ENCODE results near the gene RARB.

DNA sequence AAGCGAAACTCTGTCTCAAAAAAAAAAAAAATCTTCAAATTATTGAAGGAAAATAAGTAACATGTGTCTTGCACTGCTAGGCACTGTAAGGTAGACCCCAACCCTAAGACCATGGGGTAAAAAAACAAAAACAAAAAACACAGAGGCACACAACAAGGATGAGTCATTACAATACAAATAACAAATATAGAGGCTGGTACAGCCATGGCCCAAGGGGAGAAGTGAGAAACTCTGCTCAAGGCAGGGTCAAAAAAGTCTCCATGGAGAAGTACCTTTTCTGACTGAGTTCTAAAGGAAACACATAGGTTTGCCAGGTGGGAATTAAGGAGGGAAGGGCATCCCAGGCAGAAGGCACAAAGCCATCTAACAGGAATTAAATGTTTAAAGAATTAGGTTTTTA, 182.1 kb downstream of the RARB start:
- TF ChIP-seq, protein P1, sequence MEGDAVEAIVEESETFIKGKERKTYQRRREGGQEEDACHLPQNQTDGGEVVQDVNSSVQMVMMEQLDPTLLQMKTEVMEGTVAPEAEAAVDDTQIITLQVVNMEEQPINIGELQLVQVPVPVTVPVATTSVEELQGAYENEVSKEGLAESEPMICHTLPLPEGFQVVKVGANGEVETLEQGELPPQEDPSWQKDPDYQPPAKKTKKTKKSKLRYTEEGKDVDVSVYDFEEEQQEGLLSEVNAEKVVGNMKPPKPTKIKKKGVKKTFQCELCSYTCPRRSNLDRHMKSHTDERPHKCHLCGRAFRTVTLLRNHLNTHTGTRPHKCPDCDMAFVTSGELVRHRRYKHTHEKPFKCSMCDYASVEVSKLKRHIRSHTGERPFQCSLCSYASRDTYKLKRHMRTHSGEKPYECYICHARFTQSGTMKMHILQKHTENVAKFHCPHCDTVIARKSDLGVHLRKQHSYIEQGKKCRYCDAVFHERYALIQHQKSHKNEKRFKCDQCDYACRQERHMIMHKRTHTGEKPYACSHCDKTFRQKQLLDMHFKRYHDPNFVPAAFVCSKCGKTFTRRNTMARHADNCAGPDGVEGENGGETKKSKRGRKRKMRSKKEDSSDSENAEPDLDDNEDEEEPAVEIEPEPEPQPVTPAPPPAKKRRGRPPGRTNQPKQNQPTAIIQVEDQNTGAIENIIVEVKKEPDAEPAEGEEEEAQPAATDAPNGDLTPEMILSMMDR (IDR thresholded peaks at IDR 0.05; ENCODE audit: poor library complexity, severe bottlenecking), result no peak
- no peak for TF ChIP-seq EZH2 (IDR thresholded peaks at IDR 0.05; ENCODE audit: borderline replicate concordance, insufficient read depth, low read length, poor library complexity, severe bottlenecking)
- no peak for TF ChIP-seq RAD21 (conservative IDR thresholded peaks at IDR 0.05)
- no peak for TF ChIP-seq POLR2AphosphoS5 (IDR thresholded peaks at IDR 0.05)
- TF ChIP-seq, protein P2, sequence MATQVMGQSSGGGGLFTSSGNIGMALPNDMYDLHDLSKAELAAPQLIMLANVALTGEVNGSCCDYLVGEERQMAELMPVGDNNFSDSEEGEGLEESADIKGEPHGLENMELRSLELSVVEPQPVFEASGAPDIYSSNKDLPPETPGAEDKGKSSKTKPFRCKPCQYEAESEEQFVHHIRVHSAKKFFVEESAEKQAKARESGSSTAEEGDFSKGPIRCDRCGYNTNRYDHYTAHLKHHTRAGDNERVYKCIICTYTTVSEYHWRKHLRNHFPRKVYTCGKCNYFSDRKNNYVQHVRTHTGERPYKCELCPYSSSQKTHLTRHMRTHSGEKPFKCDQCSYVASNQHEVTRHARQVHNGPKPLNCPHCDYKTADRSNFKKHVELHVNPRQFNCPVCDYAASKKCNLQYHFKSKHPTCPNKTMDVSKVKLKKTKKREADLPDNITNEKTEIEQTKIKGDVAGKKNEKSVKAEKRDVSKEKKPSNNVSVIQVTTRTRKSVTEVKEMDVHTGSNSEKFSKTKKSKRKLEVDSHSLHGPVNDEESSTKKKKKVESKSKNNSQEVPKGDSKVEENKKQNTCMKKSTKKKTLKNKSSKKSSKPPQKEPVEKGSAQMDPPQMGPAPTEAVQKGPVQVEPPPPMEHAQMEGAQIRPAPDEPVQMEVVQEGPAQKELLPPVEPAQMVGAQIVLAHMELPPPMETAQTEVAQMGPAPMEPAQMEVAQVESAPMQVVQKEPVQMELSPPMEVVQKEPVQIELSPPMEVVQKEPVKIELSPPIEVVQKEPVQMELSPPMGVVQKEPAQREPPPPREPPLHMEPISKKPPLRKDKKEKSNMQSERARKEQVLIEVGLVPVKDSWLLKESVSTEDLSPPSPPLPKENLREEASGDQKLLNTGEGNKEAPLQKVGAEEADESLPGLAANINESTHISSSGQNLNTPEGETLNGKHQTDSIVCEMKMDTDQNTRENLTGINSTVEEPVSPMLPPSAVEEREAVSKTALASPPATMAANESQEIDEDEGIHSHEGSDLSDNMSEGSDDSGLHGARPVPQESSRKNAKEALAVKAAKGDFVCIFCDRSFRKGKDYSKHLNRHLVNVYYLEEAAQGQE (IDR thresholded peaks at IDR 0.05; ENCODE audit: borderline replicate concordance), result no peak
- TF ChIP-seq EP300 (conservative IDR thresholded peaks at IDR 0.05; ENCODE audit: poor library complexity, severe bottlenecking), result no peak
- no peak for TF ChIP-seq TAF1 (IDR thresholded peaks at IDR 0.05; ENCODE audit: low read depth)

Measured in neural cell (in vitro differentiated cells).